Stomach smooth muscle (tissue), 2 donors: ENCODE data around the gene GPR35.

ENCODE experiments used
- H3K27ac ChIP-seq: one replicate; pipeline ENCODE4 v1.7.0; 2013; ENCODE audit warnings: mild to moderate bottlenecking, low read length, inconsistent platforms
- H3K27me3 ChIP-seq, 2 donors: one replicate each; pipeline ENCODE4 v1.7.0; 2013; ENCODE audit warnings: low read length in 2 of 2; ENCODE audit not compliant: insufficient read depth in 2 of 2, control insufficient read depth in 1 of 2
- H3K36me3 ChIP-seq, 2 donors: one replicate each; pipeline ENCODE4 v1.7.0; 2013; ENCODE audit warnings: low read length in 2 of 2; ENCODE audit not compliant: control insufficient read depth in 2 of 2, insufficient read depth in 2 of 2
- H3K4me1 ChIP-seq: one replicate; pipeline ENCODE4 v1.7.0; 2013; ENCODE audit warnings: low read length; ENCODE audit not compliant: control insufficient read depth, insufficient read depth
- H3K4me3 ChIP-seq, 2 donors: one replicate each; pipeline ENCODE4 v1.7.0; 2013; ENCODE audit warnings: low read length in 2 of 2
- H3K9ac ChIP-seq, 2 donors: one replicate each; pipeline ENCODE4 v1.7.0; 2013; ENCODE audit warnings: low read length in 2 of 2, mild to moderate bottlenecking in 1 of 2
- H3K9me3 ChIP-seq, 2 donors: one replicate each; pipeline ENCODE4 v1.7.0; 2013; ENCODE audit warnings: low read length in 2 of 2; ENCODE audit not compliant: control insufficient read depth in 2 of 2
- donor health status: healthy.
- donor health status: Pancreatic carcinoma.

Gene GPR35

GRCh38 chr2:240603081-240603835 is 22.0 kb upstream of the GPR35 start:
- peaks cover 2% of the 10 kb centered on the region for H3K4me1 ChIP-seq
- H3K27ac ChIP-seq = no peak overlapping the region
- no peaks in the 10 kb centered on the region for H3K27me3 ChIP-seq
- H3K9ac ChIP-seq = no peak overlapping the region
- no peak overlapping the region for H3K4me3 ChIP-seq
- no peaks in the 10 kb centered on the region for H3K9me3 ChIP-seq
- H3K36me3 ChIP-seq = peaks cover 0 to 8% of the 10 kb centered on the region in 2 donors

- H3K36me3 ChIP-seq = peaks cover 0 to 6% of the 10 kb centered on the region in 2 donors
- H3K27ac ChIP-seq = no peak overlapping the region
- H3K9me3 ChIP-seq = no peaks in the 10 kb centered on the region
- H3K4me1 ChIP-seq = no peaks in the 10 kb centered on the region
- H3K4me3 ChIP-seq = no peak overlapping the region
- no peak overlapping the region for H3K9ac ChIP-seq
- H3K27me3 ChIP-seq = no peaks in the 10 kb centered on the region
Measured at GRCh38 chr2:240603846-240604245, 21.4 kb upstream of the GPR35 start.

GRCh38 chr2:240604291-240604938 is 20.9 kb upstream of the GPR35 start:
- peaks cover 0 to 3% of the 10 kb centered on the region in 2 donors for H3K36me3 ChIP-seq
- H3K4me1 ChIP-seq = no peaks in the 10 kb centered on the region
- no peak overlapping the region for H3K27ac ChIP-seq
- H3K9ac ChIP-seq = no peak overlapping the region
- no peaks in the 10 kb centered on the region for H3K9me3 ChIP-seq
- H3K27me3 ChIP-seq = no peaks in the 10 kb centered on the region
- H3K4me3 ChIP-seq = no peak overlapping the region

- Histone ChIP-seq H3K9ac (no peak overlapping the region), H3K4me1 (no peaks in the 10 kb centered on the region), H3K27ac (no peak overlapping the region), H3K9me3 (no peaks in the 10 kb centered on the region), H3K27me3 (no peaks in the 10 kb centered on the region), H3K36me3 (peaks cover 0 to 3% of the 10 kb centered on the region in 2 donors), H3K4me3 (no peak overlapping the region)
Measured at GRCh38 chr2:240604939-240605716, 20.2 kb upstream of the GPR35 start.

- Histone ChIP-seq H3K27me3 (no peaks in the 10 kb centered on the region), H3K27ac (no peak overlapping the region), H3K9me3 (no peaks in the 10 kb centered on the region), H3K4me1 (no peaks in the 10 kb centered on the region), H3K4me3 (no peak overlapping the region), H3K36me3 (no peaks in the 10 kb centered on the region), H3K9ac (no peak overlapping the region)
Measured at GRCh38 chr2:240605867-240606743, 19.2 kb upstream of the GPR35 start.

GRCh38 chr2:240611601-240612210 is 13.6 kb upstream of the GPR35 start:
- Histone ChIP-seq H3K27me3 (no peaks in the 10 kb centered on the region), H3K9ac (no peak overlapping the region), H3K4me1 (no peaks in the 10 kb centered on the region), H3K36me3 (no peaks in the 10 kb centered on the region), H3K4me3 (no peak overlapping the region), H3K9me3 (no peaks in the 10 kb centered on the region), H3K27ac (no peak overlapping the region)

GRCh38 chr2:240613781-240614180 is 11.5 kb upstream of the GPR35 start:
- no peak overlapping the region for H3K9ac ChIP-seq
- H3K27me3 ChIP-seq = no peaks in the 10 kb centered on the region
- no peaks in the 10 kb centered on the region for H3K36me3 ChIP-seq
- no peaks in the 10 kb centered on the region for H3K4me1 ChIP-seq
- no peak overlapping the region for H3K27ac ChIP-seq
- no peaks in the 10 kb centered on the region for H3K9me3 ChIP-seq
- no peak overlapping the region for H3K4me3 ChIP-seq

- Histone ChIP-seq H3K9ac (no peak overlapping the region), H3K4me3 (no peak overlapping the region), H3K4me1 (no peaks in the 10 kb centered on the region), H3K27me3 (no peaks in the 10 kb centered on the region), H3K9me3 (no peaks in the 10 kb centered on the region), H3K36me3 (no peaks in the 10 kb centered on the region), H3K27ac (no peak overlapping the region)
Measured at GRCh38 chr2:240614391-240614790, 10.9 kb upstream of the GPR35 start.

- H3K9me3 ChIP-seq = no peaks in the 10 kb centered on the region
- no peaks in the 10 kb centered on the region for H3K27me3 ChIP-seq
- H3K9ac ChIP-seq = no peak overlapping the region
- no peak overlapping the region for H3K4me3 ChIP-seq
- no peaks in the 10 kb centered on the region for H3K4me1 ChIP-seq
- H3K27ac ChIP-seq = no peak overlapping the region
- no peaks in the 10 kb centered on the region for H3K36me3 ChIP-seq
Measured at GRCh38 chr2:240615396-240615795, 9.9 kb upstream of the GPR35 start.
